ENCODE data around the gene SLMAP.

SLMAP gene

DNA sequence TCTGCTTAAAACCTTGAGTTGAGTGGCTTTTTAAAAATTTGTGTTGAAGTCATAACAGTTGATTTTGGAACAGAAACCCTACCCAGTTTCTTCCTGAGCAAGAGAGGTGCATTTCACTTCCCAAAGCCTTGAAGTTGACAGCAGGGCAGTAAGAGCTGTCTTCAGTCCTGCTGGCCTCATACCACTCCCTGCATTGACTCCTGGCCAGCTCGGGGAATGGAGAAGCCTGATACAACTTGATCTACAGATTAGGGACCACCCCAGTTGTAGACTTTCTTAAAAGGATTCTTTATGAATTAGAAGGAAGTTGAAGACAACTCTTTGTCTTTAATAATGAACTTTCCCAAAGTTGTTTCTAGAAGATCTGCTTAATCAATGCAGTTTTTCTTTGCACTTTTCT is 161.5 kb downstream of the SLMAP start:
- H3K4me2 ChIP-seq (ENCODE audit: insufficient read depth, low read length), result no peak overlapping the region
- no peaks in the 10 kb centered on the region for H3K27me3 ChIP-seq (ENCODE audit: insufficient read depth, low read length, poor library complexity)
- H3K27ac ChIP-seq (ENCODE audit: low read length), result no peak overlapping the region
- no peak for ATAC-seq (ENCODE audit: insufficient read depth, low read depth)
- H3K36me3 ChIP-seq (ENCODE audit: insufficient read depth, low read length), result peaks cover 67% of the 10 kb centered on the region
- no peaks in the 10 kb centered on the region for H3K4me1 ChIP-seq (ENCODE audit: insufficient read depth, low read length)
- H3K79me2 ChIP-seq (ENCODE audit: insufficient read depth, low read length), result no peaks in the 10 kb centered on the region
- H3K4me3 ChIP-seq (ENCODE audit: low read depth in 1 of 2, low read length in 2 of 2), result no peak overlapping the region
- no peak overlapping the region for H2AFZ ChIP-seq (ENCODE audit: low read depth, low read length)
- H3K9ac ChIP-seq (ENCODE audit: low read depth, low read length), result no peak overlapping the region
- no peak for TF ChIP-seq EZH2 (IDR thresholded peaks at IDR 0.05; ENCODE audit: borderline replicate concordance, low read depth, low read length, severe bottlenecking)
- TF ChIP-seq, protein P1, sequence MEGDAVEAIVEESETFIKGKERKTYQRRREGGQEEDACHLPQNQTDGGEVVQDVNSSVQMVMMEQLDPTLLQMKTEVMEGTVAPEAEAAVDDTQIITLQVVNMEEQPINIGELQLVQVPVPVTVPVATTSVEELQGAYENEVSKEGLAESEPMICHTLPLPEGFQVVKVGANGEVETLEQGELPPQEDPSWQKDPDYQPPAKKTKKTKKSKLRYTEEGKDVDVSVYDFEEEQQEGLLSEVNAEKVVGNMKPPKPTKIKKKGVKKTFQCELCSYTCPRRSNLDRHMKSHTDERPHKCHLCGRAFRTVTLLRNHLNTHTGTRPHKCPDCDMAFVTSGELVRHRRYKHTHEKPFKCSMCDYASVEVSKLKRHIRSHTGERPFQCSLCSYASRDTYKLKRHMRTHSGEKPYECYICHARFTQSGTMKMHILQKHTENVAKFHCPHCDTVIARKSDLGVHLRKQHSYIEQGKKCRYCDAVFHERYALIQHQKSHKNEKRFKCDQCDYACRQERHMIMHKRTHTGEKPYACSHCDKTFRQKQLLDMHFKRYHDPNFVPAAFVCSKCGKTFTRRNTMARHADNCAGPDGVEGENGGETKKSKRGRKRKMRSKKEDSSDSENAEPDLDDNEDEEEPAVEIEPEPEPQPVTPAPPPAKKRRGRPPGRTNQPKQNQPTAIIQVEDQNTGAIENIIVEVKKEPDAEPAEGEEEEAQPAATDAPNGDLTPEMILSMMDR (IDR thresholded peaks at IDR 0.05; ENCODE audit: borderline replicate concordance, extremely low read depth, low read length, poor library complexity, severe bottlenecking), result no peak
- DNase-seq, result no peak
- no peaks in the 10 kb centered on the region for H3K9me3 ChIP-seq (ENCODE audit: insufficient read depth, low read length, severe bottlenecking)
- no peaks in the 10 kb centered on the region for H4K20me1 ChIP-seq (ENCODE audit: insufficient read depth, low read length)

DNA sequence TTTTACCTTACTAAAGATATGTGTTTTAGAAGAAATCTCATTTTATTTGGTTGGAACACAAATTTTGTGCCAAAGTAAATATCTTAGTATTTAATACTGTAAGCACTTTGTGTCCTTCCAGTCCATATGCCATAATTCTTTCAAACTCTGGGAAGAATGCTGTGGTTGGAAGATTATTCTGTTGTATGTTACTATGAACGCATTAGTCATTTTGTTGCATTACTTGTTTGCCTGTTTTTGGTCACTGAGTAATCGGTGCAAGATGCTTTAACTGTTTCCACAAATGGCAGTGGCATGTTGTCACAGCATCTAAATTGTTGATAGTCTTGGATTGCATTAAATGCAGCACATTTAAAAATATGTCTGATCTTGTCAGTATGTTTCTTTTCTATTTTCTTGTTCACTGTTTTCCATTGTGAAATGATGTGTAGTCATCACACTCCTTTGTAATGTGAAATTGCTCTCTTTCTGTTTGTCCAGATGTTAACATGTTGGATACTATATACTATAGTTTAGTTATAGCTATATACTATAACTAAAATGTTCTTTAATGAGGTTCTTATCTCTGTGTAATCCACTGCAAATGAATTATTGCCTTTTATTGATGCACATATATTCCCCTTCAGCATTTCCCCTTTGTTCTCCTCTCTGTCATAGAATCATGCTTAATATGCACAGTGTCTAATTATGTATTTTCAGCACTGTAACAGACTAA is 162.2 kb downstream of the SLMAP start:
- no peak overlapping the region for H3K9ac ChIP-seq (ENCODE audit: low read depth, low read length)
- no peaks in the 10 kb centered on the region for H3K9me3 ChIP-seq (ENCODE audit: insufficient read depth, low read length, severe bottlenecking)
- no peaks in the 10 kb centered on the region for H3K4me1 ChIP-seq (ENCODE audit: insufficient read depth, low read length)
- H3K27me3 ChIP-seq (ENCODE audit: insufficient read depth, low read length, poor library complexity), result no peaks in the 10 kb centered on the region
- H3K4me2 ChIP-seq (ENCODE audit: insufficient read depth, low read length), result no peak overlapping the region
- DNase-seq (no peak), ATAC-seq (ENCODE audit: insufficient read depth, low read depth) (no peak)
- TF ChIP-seq EZH2 (IDR thresholded peaks at IDR 0.05; ENCODE audit: borderline replicate concordance, low read depth, low read length, severe bottlenecking), result no peak
- TF ChIP-seq, protein P1 (IDR thresholded peaks at IDR 0.05; ENCODE audit: borderline replicate concordance, extremely low read depth, low read length, poor library complexity, severe bottlenecking), result no peak
- peaks cover 72% of the 10 kb centered on the region for H3K36me3 ChIP-seq (ENCODE audit: insufficient read depth, low read length)
- no peak overlapping the region for H2AFZ ChIP-seq (ENCODE audit: low read depth, low read length)
- no peaks in the 10 kb centered on the region for H3K79me2 ChIP-seq (ENCODE audit: insufficient read depth, low read length)
- H4K20me1 ChIP-seq (ENCODE audit: insufficient read depth, low read length), result no peaks in the 10 kb centered on the region
- no peak overlapping the region for H3K27ac ChIP-seq (ENCODE audit: low read length)
- H3K4me3 ChIP-seq (ENCODE audit: low read depth in 1 of 2, low read length in 2 of 2), result no peak overlapping the region

DNA sequence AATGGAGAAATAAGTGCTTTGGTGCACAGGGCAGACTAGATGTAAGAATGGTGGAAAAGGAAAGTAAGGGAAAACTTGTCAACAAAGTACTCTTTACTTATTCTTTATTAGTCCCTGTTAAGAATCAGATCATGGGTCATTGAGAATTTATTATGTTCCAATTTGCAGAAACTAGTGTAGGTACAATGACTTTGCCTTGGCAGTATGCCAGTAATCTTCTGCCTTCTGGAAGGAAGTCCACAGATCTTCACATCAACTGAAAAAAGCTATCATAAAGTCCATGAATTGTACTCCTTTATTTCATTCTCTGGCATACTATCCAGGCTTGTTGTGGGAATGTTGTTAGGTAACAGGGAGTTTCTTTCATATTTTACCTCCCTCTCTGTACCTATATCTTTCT is 163.9 kb downstream of the SLMAP start:
- H3K4me1 ChIP-seq (ENCODE audit: insufficient read depth, low read length), result no peaks in the 10 kb centered on the region
- no peak for TF ChIP-seq EZH2 (IDR thresholded peaks at IDR 0.05; ENCODE audit: borderline replicate concordance, low read depth, low read length, severe bottlenecking)
- no peaks in the 10 kb centered on the region for H4K20me1 ChIP-seq (ENCODE audit: insufficient read depth, low read length)
- no peak overlapping the region for H3K4me2 ChIP-seq (ENCODE audit: insufficient read depth, low read length)
- H3K27me3 ChIP-seq (ENCODE audit: insufficient read depth, low read length, poor library complexity), result no peaks in the 10 kb centered on the region
- H3K27ac ChIP-seq (ENCODE audit: low read length), result no peak overlapping the region
- ATAC-seq (ENCODE audit: insufficient read depth, low read depth) (no peak), DNase-seq (no peak)
- H3K79me2 ChIP-seq (ENCODE audit: insufficient read depth, low read length), result no peaks in the 10 kb centered on the region
- H3K4me3 ChIP-seq (ENCODE audit: low read depth in 1 of 2, low read length in 2 of 2), result no peak overlapping the region
- peaks cover 72% of the 10 kb centered on the region for H3K36me3 ChIP-seq (ENCODE audit: insufficient read depth, low read length)
- no peak overlapping the region for H3K9ac ChIP-seq (ENCODE audit: low read depth, low read length)
- H2AFZ ChIP-seq (ENCODE audit: low read depth, low read length), result no peak overlapping the region
- no peaks in the 10 kb centered on the region for H3K9me3 ChIP-seq (ENCODE audit: insufficient read depth, low read length, severe bottlenecking)

DNA sequence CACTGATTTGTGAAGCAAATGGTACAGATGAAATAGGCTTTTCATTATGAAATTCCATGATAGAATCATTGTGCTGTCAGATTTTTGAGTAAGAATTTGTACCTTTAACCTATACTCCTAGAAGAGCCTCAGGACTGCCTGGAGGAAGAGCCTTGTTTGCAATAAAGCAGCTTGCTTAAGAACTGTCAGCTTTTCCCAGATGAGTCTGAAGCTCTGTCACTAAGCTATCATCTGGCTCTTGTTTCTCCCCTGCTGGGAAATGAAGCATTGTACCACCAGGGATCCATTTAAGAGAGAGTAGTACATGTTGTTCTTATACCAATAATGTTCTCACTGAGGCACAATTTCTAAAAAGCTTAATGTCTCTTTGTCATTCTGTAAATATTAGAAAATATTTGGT is 167.0 kb downstream of the SLMAP start:
- Histone ChIP-seq H3K27me3 (ENCODE audit: insufficient read depth, low read length, poor library complexity) (no peaks in the 10 kb centered on the region), H3K4me2 (ENCODE audit: insufficient read depth, low read length) (no peak overlapping the region), H3K4me3 (ENCODE audit: low read depth in 1 of 2, low read length in 2 of 2) (no peak overlapping the region), H3K4me1 (ENCODE audit: insufficient read depth, low read length) (no peaks in the 10 kb centered on the region), H3K27ac (ENCODE audit: low read length) (no peak overlapping the region), H3K79me2 (ENCODE audit: insufficient read depth, low read length) (no peaks in the 10 kb centered on the region), H3K36me3 (ENCODE audit: insufficient read depth, low read length) (peaks cover 60% of the 10 kb centered on the region), H3K9me3 (ENCODE audit: insufficient read depth, low read length, severe bottlenecking) (no peaks in the 10 kb centered on the region), H2AFZ (ENCODE audit: low read depth, low read length) (no peak overlapping the region), H4K20me1 (ENCODE audit: insufficient read depth, low read length) (no peaks in the 10 kb centered on the region), H3K9ac (ENCODE audit: low read depth, low read length) (no peak overlapping the region)
- no peak for DNase-seq
- ATAC-seq (ENCODE audit: insufficient read depth, low read depth), result no peak
- no peak for TF ChIP-seq EZH2 (IDR thresholded peaks at IDR 0.05; ENCODE audit: borderline replicate concordance, low read depth, low read length, severe bottlenecking)
- TF ChIP-seq, protein P1 (IDR thresholded peaks at IDR 0.05; ENCODE audit: borderline replicate concordance, extremely low read depth, low read length, poor library complexity, severe bottlenecking), result no peak
